DMS114 treated with DMSO at 0.1 percent for 48 hours (cell line): Measurements from ENCODE around the gene CD69.
"Not testable (repeated sequence)": the region's sequence is repeated elsewhere in the genome, so short reads cannot be mapped to it uniquely, and the experiment has no call there.

Experiments
- DNase-seq: peaks from one replicate; lab custom pipeline; 2025; ENCODE audit not compliant: unreplicated experiment; lab: John Stamatoyannopoulos, UW

Gene CD69

DNA sequence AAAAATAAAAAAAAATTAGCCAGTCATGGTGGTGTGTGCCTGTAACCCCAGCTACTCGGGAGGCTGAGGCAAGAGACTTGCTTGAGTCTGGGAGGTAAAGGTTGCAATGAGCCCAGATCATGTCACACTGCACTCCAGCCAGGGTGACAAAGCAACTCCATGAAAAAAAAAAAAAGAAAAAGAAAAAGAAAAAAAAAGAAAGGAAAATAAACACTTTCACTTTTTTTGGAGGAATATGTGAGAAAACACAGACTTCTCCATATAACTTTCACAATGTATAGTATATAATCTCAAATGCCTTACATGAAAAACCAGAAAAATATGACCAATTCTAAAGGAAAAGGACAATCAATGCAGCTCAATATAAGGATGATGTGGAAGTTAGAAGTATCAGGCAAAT is 36.7 kb downstream of the CD69 start:
- DNase-seq, result no peak

DNA sequence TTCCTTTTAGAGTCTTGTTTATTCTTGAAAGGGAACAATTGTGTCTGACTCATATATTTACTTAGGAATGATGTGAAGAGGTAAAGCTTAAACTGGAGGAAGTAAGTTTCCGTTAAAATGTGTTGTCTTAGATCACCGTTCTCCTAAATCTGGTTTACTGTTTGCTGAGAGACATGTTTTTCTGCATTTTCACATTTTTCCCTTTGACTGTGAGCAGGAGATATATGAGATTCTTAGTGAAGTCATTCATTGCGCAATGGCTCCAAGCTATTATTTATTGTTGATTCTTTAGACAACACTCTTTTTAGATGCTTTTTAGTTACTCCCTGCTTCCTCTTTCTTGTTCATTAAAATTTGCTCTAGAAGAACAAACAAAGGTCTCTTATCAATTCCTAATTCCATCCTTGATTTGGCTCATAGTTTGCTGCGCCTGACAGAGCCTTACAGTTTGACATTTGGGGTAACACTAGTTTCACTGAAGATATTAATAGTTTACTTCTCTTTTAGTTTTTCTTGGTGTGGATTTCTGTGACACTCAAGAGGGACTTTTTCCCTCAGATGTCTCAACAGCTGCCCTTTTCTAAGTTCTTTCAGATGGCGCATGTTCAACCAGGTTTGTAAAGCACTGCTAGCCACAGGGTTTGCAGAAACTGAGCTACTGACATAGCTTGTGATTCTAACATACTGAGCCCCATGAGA is 39.2 kb downstream of the CD69 start:
- no peak for DNase-seq

DNA sequence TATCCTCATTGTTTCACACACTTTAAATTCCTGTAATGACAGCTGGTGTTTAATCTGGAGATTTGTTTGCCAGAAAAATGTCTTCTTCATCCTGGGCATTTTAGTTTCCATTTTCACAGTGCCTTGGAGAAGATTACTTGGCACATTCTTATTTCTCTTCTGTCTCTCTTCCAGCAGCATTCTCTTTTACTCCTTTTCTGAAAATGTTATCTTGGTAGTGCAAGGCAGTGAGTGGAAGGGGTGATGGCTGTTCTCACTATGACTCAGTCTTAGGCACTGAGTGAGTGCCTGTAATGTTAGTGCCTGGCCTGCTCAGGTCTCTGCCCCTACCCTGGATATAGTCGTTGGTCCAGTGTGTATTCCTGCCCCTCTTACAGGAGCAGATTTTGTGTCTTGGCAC is 40.9 kb downstream of the CD69 start:
- no peak for DNase-seq

DNA sequence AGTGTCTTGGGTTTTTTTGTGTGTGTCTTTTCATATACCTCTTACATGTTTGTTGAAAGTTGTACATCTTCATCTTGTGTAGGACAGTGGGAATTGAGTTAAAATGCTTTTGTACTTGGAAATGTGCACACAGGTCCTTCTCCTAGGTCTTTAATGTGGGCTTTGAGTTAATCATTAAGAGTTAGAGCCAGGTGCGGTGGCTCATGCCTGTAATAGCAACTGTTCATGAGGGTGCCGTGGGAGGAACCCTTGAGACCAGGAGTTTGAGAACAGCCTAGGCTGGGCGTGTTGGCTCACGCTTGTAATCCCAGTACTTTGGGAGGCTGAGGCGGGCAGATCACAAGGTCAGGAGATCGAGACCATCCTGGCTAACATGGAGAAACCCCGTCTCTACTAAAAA is 41.7 kb downstream of the CD69 start:
- no peak for DNase-seq

DNA sequence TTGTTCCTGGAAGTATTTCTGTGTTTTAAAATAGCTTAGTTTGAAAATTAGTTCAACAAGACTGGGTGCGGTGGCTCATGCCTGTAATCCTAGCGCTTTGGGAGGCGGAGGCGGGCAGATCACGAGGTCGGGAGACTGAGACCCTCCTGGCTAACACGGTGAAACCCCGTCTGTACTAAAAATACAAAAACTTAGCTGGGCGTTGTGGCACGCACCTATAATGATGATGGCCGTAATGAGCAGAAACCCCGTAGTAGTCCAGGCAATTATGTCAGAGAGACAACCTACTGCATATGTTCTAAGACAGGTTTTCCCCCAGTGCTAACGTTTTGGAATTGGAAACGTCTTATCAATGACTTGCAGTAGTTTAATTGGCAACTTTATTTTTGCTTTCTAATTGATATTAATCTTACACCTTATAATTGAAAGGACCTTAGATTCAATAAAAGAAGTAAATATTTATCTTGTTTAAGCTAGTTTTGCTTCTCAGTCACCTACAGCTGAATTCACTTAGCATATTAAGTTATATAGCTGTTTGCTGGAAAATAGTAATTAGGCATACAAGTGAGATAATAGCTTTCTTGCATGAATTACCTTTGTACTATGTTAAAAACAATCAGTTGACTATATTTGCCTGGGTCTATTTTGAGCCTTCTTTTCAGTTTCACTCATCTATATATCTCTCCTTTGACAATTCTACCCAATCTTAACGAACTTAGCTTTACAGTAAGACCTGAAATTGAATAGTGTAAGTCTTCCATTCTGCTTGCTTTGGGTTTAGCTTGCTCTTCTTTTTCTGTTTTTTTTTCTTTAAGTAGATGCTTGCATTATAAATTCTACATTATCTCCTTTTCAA is 43.4 kb downstream of the CD69 start:
- DNase-seq, result no peak

DNA sequence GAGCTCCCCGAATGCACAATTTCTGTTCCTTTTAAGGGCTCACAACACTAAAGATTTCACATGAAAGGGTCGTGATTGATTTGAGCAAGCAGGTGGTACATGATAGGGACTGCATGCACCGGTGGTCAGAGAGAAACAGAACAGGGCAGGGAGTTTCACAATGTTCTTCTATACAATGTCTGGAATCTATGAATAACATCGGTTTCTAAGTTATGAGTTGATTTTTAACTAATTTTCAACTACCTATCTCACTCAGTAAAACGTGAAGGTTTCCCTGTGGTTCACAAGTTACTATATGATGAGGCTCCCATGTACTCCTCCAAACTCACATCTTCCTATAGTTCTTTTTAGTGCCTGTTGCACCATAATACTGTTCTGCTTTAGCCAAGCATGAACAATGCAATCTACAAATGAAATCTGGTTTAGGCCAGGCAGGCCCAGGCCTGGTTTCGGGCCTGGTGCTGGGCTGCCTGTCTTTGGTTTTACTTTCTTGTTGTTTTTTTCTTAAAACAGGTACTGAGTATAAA is 47.6 kb downstream of the CD69 start:
- not testable (repeated sequence) for DNase-seq

DNA sequence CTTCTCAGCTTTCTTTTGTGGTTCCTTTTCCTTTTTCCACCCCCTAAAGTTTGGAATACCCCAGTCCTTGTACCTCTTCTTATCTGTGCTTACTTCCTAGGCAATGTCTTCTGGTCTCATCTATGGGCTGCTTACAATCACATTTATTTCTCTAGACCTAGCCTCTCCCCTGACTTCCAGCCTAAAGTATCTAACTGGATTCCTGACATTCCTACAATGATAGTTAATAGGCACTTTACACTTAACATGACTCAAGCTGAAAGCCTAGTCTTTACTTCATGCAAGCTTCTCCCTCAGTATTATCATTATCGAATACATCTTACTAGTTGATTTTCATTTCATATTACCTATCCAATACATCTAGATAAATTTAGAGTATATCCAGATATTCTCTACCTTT is 49.0 kb downstream of the CD69 start:
- DNase-seq, result no peak

DNA sequence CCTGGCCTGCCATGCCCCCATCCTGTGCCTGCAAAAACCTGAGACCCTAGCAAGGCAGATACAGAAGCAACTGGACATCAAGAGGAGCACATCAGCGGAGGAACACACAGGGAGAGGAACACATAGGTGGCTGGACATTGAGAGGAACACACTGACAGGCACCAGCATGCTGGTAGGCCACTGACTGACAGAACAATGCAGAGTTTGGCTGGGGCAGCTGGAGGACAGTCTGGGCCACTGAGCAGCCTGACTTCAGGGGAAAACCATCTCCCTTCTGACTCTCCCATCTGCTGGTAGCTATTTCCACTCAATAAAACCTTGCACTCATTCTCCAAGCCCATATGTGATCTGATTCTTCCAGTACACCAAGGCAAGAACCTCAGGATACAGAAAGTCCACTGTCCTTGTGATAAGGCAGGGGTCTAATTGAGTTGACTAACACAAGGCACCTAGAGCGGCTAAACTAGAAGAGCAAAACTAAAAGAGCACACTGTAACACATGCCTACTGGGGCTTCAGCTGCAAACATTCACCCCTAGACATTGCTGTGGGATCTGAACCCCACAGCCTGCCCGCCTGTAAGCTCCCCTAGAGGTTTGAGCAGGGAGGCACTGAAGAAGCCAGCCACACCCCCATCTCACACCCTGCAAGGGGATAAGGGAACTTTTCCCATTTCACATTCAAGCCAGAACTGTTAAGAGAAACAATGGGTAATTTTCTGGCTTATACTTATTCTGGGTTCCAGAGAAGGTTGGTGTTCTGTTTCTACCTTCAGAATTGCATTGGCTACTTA is 49.9 kb downstream of the CD69 start:
- no peak for DNase-seq

DNA sequence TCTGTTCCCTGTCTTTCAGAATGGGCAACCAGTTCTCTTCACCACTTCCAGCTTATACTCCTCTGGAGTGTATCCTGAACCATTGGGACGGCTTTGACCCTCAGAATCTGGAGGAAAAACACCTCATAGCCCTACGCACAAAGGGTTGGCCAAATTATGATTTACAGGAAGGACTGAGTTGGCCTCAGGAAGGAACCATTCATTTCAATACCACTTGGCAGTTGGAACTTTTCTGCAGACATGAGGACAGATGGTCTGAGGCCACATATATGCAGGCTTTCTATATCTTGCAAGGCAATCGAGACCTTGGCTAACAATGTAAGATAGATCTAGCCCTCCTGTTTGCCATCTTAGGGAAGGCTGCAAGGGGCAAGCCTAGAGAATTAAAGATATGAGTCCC is 51.8 kb downstream of the CD69 start:
- DNase-seq, result no peak

DNA sequence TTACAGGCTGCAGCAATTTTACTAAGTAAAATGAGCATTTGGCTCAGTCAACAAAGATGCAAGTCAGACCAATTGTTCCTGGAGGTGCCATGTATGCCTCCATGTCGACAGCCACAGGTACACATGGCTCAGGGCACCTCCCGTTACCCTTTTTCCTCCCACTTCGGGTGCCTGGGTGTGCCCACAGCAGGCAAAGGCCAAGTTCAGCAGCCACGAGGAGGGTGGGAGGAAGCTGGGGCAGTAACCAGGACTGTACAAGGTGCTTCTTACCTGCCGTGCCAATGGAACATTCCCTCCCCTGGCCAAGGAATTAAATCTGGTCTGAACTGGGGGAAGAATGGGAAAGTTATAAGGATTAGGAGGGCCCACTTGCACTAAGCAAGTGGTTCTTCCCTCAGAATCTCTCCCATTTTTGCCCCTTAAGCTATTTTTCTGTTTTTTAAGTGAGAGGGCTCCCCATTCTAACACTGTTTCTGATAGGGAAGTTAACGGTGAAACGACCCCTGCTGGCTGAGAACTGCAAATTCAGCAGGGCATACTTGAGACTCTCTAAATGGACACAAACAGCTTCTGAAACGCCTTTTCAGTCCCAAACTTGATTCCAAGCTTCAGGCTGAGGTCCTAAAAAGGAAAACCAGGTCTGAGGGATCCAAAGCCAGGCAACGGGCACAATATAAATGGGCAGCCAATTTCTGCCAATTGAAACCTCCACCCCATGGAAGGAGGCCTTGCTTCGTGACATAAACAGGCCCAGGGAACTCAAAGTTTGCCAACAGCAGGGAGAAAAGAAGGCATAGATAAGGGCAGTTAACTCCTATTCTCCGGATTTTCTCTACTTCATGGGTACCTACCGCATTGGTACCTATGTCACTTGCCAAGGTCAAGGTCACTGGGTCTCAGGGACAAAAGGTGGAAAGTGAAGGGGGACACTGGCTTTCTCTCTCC is 52.6 kb downstream of the CD69 start:
- peak; percentile 25 for DNase-seq

DNA sequence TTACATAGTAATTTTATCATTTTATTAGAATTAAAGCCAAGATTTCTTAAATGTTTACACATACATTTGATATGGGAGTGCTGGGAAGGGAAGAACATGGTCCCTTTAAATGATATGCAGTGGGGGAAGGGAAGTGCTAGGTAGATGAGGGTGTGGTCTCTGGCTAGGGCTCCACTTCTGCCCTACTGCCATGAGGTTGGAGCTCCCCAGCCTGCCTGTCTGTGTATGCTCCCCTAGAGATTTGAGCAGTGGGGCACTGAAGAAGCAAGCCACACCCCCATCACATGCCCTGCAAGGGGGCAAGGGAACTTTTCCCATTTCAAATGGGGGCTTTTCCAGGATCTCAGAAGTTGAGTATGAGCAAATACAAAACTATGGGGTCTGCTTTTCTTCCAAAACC is 53.3 kb downstream of the CD69 start:
- DNase-seq, result no peak

DNA sequence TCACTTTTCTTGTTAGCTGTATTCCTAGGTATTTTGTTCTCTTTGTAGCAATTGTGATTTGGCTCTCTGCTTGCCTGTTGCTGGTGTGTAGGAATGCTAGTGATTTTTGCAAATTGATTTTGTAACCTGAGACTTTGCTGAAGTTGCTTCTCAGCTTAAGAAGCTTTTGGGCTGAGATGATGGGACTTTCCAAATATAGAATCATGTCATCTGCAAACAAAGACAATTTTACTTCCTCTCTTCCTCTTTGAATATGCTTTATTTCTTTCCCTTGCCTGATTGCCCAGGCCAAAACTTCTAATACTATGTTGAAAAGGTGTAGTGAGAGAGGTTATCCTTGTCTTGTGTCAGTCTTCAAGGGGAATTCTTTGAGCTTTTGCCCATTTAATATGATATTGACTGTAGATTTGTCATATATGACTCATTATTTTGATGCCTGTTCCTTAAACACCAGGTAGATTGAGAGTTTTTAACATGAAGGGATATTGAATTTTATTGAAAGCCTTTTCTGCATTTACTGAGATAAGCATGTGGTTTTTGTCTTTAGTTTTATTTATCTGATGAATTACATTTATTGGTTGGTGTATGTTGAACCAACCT is 54.5 kb downstream of the CD69 start:
- no peak for DNase-seq

DNA sequence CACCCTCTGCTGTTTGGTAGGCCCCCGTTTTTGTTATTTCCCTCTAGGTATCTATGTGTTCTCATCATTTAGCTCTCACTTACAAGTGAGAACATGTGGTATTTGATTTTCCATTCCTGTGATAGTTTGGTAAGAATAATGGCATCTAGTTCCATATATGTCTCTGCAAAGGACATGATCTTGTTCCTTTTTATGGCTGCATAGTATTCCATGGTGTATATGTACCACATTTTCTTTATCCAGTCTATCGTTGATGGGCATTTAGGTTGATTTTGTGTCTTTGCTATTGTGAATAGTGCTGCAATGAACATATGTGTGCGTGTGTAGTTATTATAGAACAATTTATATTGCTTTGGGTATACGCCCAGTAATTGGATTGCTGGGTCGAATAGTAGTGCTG is 56.1 kb downstream of the CD69 start:
- not testable (repeated sequence) for DNase-seq
